Measurements from ENCODE around the gene UNC119.

The UNC119 gene

GRCh38 chr17:28554565-28554964 is 2.1 kb upstream of the UNC119 start:
- H3K27me3 ChIP-seq (ENCODE audit: insufficient read depth, insufficient read length), result no peaks in the 10 kb centered on the region
- H3K4me3 ChIP-seq (ENCODE audit: insufficient read length, low read depth), result no peak overlapping the region

GRCh38 chr17:28553000-28553505 is 629 bp upstream of the UNC119 start:
- TF ChIP-seq ZNF274 (IDR thresholded peaks at IDR 0.05; ENCODE audit: low read depth, low read length) (no peak), SUZ12 (IDR thresholded peaks at IDR 0.05; ENCODE audit: extremely low read depth, insufficient read depth, insufficient read length) (no peak), YY1 (IDR thresholded peaks at IDR 0.05; ENCODE audit: insufficient read depth, insufficient read length) (no peak)
- Histone ChIP-seq H3K36me3 (ENCODE audit: insufficient read depth, insufficient read length, low read length) (peaks cover 47% of the 10 kb centered on the region), H3K9me3 (ENCODE audit: insufficient read depth, low read length) (no peaks in the 10 kb centered on the region), H3K9ac (ENCODE audit: insufficient read length, low read depth) (no peak overlapping the region), H3K4me3 (ENCODE audit: insufficient read length, low read depth) (no peak overlapping the region), H3K4me1 (ENCODE audit: insufficient read depth, insufficient read length) (peaks cover 6% of the 10 kb centered on the region), H3K27me3 (ENCODE audit: insufficient read depth, insufficient read length) (no peaks in the 10 kb centered on the region)
- no peak for DNase-seq (ENCODE audit: low read depth, low spot score)

More at GRCh38 chr17:28554565-28554964, 2.1 kb upstream of the UNC119 start:
- DNase-seq (ENCODE audit: low read depth, low spot score), result no peak
- TF ChIP-seq YY1 (IDR thresholded peaks at IDR 0.05; ENCODE audit: insufficient read depth, insufficient read length), result no peak
- no peak for TF ChIP-seq ZNF274 (IDR thresholded peaks at IDR 0.05; ENCODE audit: low read depth, low read length)
- no peak for TF ChIP-seq SUZ12 (IDR thresholded peaks at IDR 0.05; ENCODE audit: extremely low read depth, insufficient read depth, insufficient read length)
- Histone ChIP-seq H3K9me3 (ENCODE audit: insufficient read depth, low read length) (no peaks in the 10 kb centered on the region), H3K36me3 (ENCODE audit: insufficient read depth, insufficient read length, low read length) (peaks cover 48% of the 10 kb centered on the region), H3K4me1 (ENCODE audit: insufficient read depth, insufficient read length) (peaks cover 2% of the 10 kb centered on the region), H3K9ac (ENCODE audit: insufficient read length, low read depth) (no peak overlapping the region)

GRCh38 chr17:28551421-28552175 is 826 bp downstream of the UNC119 start:
- peaks cover 47% of the 10 kb centered on the region for H3K36me3 ChIP-seq (ENCODE audit: insufficient read depth, insufficient read length, low read length)
- no peak for DNase-seq (ENCODE audit: low read depth, low spot score)
- H3K27me3 ChIP-seq (ENCODE audit: insufficient read depth, insufficient read length), result no peaks in the 10 kb centered on the region
- H3K9ac ChIP-seq (ENCODE audit: insufficient read length, low read depth), result peak overlapping the region; percentile 85
- H3K9me3 ChIP-seq (ENCODE audit: insufficient read depth, low read length), result no peaks in the 10 kb centered on the region
- H3K4me3 ChIP-seq (ENCODE audit: insufficient read length, low read depth), result peak overlapping the region; percentile 72
- H3K4me1 ChIP-seq (ENCODE audit: insufficient read depth, insufficient read length), result peaks cover 11% of the 10 kb centered on the region
- no peak for TF ChIP-seq YY1 (IDR thresholded peaks at IDR 0.05; ENCODE audit: insufficient read depth, insufficient read length)
- TF ChIP-seq ZNF274 (IDR thresholded peaks at IDR 0.05; ENCODE audit: low read depth, low read length), result no peak
- no peak for TF ChIP-seq SUZ12 (IDR thresholded peaks at IDR 0.05; ENCODE audit: extremely low read depth, insufficient read depth, insufficient read length)

GRCh38 chr17:28550858-28551257 is 1.6 kb downstream of the UNC119 start:
- Histone ChIP-seq H3K9ac (ENCODE audit: insufficient read length, low read depth) (peak overlapping the region; percentile 61), H3K9me3 (ENCODE audit: insufficient read depth, low read length) (no peaks in the 10 kb centered on the region), H3K4me3 (ENCODE audit: insufficient read length, low read depth) (no peak overlapping the region), H3K4me1 (ENCODE audit: insufficient read depth, insufficient read length) (peaks cover 15% of the 10 kb centered on the region), H3K27me3 (ENCODE audit: insufficient read depth, insufficient read length) (no peaks in the 10 kb centered on the region), H3K36me3 (ENCODE audit: insufficient read depth, insufficient read length, low read length) (peaks cover 42% of the 10 kb centered on the region)
- TF ChIP-seq YY1 (IDR thresholded peaks at IDR 0.05; ENCODE audit: insufficient read depth, insufficient read length) (no peak), ZNF274 (IDR thresholded peaks at IDR 0.05; ENCODE audit: low read depth, low read length) (no peak), SUZ12 (IDR thresholded peaks at IDR 0.05; ENCODE audit: extremely low read depth, insufficient read depth, insufficient read length) (no peak)
- no peak for DNase-seq (ENCODE audit: low read depth, low spot score)

GRCh38 chr17:28549236-28550132 is 2.9 kb downstream of the UNC119 start:
- Histone ChIP-seq H3K27me3 (ENCODE audit: insufficient read depth, insufficient read length) (no peaks in the 10 kb centered on the region), H3K36me3 (ENCODE audit: insufficient read depth, insufficient read length, low read length) (peaks cover 32% of the 10 kb centered on the region), H3K9me3 (ENCODE audit: insufficient read depth, low read length) (no peaks in the 10 kb centered on the region), H3K4me3 (ENCODE audit: insufficient read length, low read depth) (no peak overlapping the region), H3K4me1 (ENCODE audit: insufficient read depth, insufficient read length) (peaks cover 18% of the 10 kb centered on the region), H3K9ac (ENCODE audit: insufficient read length, low read depth) (no peak overlapping the region)
- TF ChIP-seq YY1 (IDR thresholded peaks at IDR 0.05; ENCODE audit: insufficient read depth, insufficient read length) (no peak), ZNF274 (IDR thresholded peaks at IDR 0.05; ENCODE audit: low read depth, low read length) (no peak), SUZ12 (IDR thresholded peaks at IDR 0.05; ENCODE audit: extremely low read depth, insufficient read depth, insufficient read length) (no peak)
- no peak for DNase-seq (ENCODE audit: low read depth, low spot score)

DNA sequence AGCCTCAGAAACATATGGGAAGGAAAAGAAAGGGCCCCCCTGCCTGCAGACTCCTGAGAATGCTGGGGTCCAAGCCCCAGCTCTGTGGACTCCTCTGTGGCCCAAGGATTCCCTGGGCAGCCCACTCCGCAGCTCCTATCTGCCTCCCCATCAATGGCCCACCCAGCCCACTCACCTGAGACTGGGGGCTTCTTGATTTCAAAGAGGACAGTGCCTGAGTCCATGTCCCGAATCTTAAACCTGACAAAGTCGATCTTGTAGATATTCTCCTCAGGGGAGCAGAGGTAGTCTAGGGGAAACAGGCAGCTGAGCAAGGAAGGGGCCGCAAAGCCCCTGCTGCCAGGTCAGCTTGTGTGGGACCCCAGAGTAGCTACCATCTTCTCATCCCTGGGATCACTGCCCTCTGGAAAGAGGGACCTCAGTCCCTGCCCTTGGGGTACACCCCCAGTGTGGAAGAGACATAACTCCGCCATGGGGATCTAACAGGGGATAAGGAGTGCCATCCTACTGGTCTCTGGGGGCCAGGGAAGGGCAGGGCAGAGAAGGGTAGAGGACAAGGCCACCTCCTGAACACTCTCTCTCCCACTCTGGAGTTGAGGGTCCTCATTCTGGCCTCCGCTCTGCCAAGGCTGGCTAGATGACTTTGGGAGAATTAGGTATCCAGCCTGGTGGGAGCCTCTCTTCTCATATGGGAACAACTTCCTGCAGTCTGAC is 3.9 kb downstream of the UNC119 start:
- no peak overlapping the region for H3K4me3 ChIP-seq (ENCODE audit: insufficient read length, low read depth)
- H3K36me3 ChIP-seq (ENCODE audit: insufficient read depth, insufficient read length, low read length), result peaks cover 23% of the 10 kb centered on the region
- no peak overlapping the region for H3K9ac ChIP-seq (ENCODE audit: insufficient read length, low read depth)
- TF ChIP-seq SUZ12 (IDR thresholded peaks at IDR 0.05; ENCODE audit: extremely low read depth, insufficient read depth, insufficient read length) (no peak), YY1 (IDR thresholded peaks at IDR 0.05; ENCODE audit: insufficient read depth, insufficient read length) (no peak), ZNF274 (IDR thresholded peaks at IDR 0.05; ENCODE audit: low read depth, low read length) (no peak)
- H3K27me3 ChIP-seq (ENCODE audit: insufficient read depth, insufficient read length), result no peaks in the 10 kb centered on the region
- peaks cover 19% of the 10 kb centered on the region for H3K4me1 ChIP-seq (ENCODE audit: insufficient read depth, insufficient read length)
- no peaks in the 10 kb centered on the region for H3K9me3 ChIP-seq (ENCODE audit: insufficient read depth, low read length)
- no peak for DNase-seq (ENCODE audit: low read depth, low spot score)
